ENCODE results near the gene ABCC10. TPM values are rescaled to one million over a fixed set of nuclear protein-coding genes. Genes with fewer than 3 reads are reported as not detected.

The ABCC10 gene
- polyA plus RNA-seq, 2 of the 4 experiments (the other 2 are of a cell fraction): 6.8 to 9.3 TPM

DNA sequence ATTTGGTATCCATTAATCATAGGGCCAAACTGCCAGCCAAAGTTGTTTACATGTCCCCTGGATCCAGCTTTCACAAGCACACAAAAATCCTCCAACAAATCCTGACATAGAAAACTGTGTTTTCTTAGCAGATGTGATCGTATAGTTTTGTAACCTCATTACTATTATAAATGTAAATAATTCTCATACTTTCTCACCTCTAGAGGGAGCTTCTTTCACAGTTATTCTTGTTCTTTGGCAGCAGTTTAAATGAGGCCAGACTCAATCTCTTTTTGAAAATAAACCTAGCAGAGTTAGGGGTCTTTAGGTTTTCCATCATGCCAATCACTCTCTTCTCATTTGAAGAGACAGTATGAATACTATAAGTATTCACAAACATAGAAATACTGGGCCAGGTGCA, 40.8 kb upstream of the ABCC10 start:
- ChIA-PET POLR2A (no interaction called here), CTCF (no interaction called here)
- Histone ChIP-seq H3K4me3 (no peak overlapping the region), H3K27ac (no peak overlapping the region), H3K9me3 (no peaks in the 10 kb centered on the region), H3K4me1 (no peaks in the 10 kb centered on the region), H3K4me2 (no peak overlapping the region)
- DNase-seq (ENCODE audit: low read depth in 1 of 2, low spot score in 1 of 2): no peak
- TF ChIP-seq CHD4 (IDR thresholded peaks at IDR 0.05; ENCODE audit: borderline replicate concordance): no peak
- TF ChIP-seq, protein P1, sequence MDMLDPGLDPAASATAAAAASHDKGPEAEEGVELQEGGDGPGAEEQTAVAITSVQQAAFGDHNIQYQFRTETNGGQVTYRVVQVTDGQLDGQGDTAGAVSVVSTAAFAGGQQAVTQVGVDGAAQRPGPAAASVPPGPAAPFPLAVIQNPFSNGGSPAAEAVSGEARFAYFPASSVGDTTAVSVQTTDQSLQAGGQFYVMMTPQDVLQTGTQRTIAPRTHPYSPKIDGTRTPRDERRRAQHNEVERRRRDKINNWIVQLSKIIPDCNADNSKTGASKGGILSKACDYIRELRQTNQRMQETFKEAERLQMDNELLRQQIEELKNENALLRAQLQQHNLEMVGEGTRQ (IDR thresholded peaks at IDR 0.05): no peak
- TF ChIP-seq, protein P2, sequence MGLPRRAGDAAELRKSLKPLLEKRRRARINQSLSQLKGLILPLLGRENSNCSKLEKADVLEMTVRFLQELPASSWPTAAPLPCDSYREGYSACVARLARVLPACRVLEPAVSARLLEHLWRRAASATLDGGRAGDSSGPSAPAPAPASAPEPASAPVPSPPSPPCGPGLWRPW (IDR thresholded peaks at IDR 0.05): no peak
- TF ChIP-seq, protein P3, sequence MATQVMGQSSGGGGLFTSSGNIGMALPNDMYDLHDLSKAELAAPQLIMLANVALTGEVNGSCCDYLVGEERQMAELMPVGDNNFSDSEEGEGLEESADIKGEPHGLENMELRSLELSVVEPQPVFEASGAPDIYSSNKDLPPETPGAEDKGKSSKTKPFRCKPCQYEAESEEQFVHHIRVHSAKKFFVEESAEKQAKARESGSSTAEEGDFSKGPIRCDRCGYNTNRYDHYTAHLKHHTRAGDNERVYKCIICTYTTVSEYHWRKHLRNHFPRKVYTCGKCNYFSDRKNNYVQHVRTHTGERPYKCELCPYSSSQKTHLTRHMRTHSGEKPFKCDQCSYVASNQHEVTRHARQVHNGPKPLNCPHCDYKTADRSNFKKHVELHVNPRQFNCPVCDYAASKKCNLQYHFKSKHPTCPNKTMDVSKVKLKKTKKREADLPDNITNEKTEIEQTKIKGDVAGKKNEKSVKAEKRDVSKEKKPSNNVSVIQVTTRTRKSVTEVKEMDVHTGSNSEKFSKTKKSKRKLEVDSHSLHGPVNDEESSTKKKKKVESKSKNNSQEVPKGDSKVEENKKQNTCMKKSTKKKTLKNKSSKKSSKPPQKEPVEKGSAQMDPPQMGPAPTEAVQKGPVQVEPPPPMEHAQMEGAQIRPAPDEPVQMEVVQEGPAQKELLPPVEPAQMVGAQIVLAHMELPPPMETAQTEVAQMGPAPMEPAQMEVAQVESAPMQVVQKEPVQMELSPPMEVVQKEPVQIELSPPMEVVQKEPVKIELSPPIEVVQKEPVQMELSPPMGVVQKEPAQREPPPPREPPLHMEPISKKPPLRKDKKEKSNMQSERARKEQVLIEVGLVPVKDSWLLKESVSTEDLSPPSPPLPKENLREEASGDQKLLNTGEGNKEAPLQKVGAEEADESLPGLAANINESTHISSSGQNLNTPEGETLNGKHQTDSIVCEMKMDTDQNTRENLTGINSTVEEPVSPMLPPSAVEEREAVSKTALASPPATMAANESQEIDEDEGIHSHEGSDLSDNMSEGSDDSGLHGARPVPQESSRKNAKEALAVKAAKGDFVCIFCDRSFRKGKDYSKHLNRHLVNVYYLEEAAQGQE (IDR thresholded peaks at IDR 0.05): no peak
- TF ChIP-seq ESRRA (IDR thresholded peaks at IDR 0.05; ENCODE audit: borderline replicate concordance, low read length): no peak
- no peak for TF ChIP-seq RCOR1 (IDR thresholded peaks at IDR 0.05; ENCODE audit: low read depth, low read length)
- TF ChIP-seq BHLHE40 (IDR thresholded peaks at IDR 0.05; ENCODE audit: low read depth, low read length): no peak
- TF ChIP-seq, protein P4, sequence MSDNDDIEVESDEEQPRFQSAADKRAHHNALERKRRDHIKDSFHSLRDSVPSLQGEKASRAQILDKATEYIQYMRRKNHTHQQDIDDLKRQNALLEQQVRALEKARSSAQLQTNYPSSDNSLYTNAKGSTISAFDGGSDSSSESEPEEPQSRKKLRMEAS (IDR thresholded peaks at IDR 0.05): no peak
- TF ChIP-seq HOXB13 (CRISPR knock-in tag; IDR thresholded peaks at IDR 0.05; ENCODE audit: low read depth): no peak
- no peak for TF ChIP-seq ZSCAN20 (CRISPR knock-in tag; IDR thresholded peaks at IDR 0.05)
- TF ChIP-seq HOXA7 (CRISPR knock-in tag; IDR thresholded peaks at IDR 0.05): no peak
- no peak for TF ChIP-seq TP53 (CRISPR knock-in tag; IDR thresholded peaks at IDR 0.05)
- TF ChIP-seq NFE2L2 (conservative IDR thresholded peaks at IDR 0.05; ENCODE audit: low read length): no peak
- TF ChIP-seq ZC3H11A (IDR thresholded peaks at IDR 0.05): no peak
- TF ChIP-seq, protein P5, sequence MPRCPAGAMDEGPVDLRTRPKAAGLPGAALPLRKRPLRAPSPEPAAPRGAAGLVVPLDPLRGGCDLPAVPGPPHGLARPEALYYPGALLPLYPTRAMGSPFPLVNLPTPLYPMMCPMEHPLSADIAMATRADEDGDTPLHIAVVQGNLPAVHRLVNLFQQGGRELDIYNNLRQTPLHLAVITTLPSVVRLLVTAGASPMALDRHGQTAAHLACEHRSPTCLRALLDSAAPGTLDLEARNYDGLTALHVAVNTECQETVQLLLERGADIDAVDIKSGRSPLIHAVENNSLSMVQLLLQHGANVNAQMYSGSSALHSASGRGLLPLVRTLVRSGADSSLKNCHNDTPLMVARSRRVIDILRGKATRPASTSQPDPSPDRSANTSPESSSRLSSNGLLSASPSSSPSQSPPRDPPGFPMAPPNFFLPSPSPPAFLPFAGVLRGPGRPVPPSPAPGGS (IDR thresholded peaks at IDR 0.05): no peak
- no peak for TF ChIP-seq SMC3 (IDR thresholded peaks at IDR 0.05)
- TF ChIP-seq FOSL2 (IDR thresholded peaks at IDR 0.05): no peak
- TF ChIP-seq FOSL2 (CRISPR knock-in tag; IDR thresholded peaks at IDR 0.05): no peak
- no peak for TF ChIP-seq RARB (CRISPR knock-in tag; IDR thresholded peaks at IDR 0.05)
- TF ChIP-seq, protein P6, sequence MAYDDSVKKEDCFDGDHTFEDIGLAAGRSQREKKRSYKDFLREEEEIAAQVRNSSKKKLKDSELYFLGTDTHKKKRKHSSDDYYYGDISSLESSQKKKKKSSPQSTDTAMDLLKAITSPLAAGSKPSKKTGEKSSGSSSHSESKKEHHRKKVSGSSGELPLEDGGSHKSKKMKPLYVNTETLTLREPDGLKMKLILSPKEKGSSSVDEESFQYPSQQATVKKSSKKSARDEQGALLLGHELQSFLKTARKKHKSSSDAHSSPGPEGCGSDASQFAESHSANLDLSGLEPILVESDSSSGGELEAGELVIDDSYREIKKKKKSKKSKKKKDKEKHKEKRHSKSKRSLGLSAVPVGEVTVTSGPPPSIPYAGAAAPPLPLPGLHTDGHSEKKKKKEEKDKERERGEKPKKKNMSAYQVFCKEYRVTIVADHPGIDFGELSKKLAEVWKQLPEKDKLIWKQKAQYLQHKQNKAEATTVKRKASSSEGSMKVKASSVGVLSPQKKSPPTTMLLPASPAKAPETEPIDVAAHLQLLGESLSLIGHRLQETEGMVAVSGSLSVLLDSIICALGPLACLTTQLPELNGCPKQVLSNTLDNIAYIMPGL (CRISPR knock-in tag; IDR thresholded peaks at IDR 0.05; ENCODE audit: borderline replicate concordance): no peak
- ATAC-seq: no peak
- no peak for FAIRE-seq
- 63% methylated on average over 1 of the region's 1 CpG for WGBS (ENCODE audit: missing lambda C conversion rate)
